Stomach (tissue), 9 donors: ENCODE results near the gene IKZF1. TPM values are rescaled to one million over a fixed set of nuclear protein-coding genes. Genes with fewer than 3 reads are reported as not detected.
A peak's percentile ranks its signal among the peaks of the same experiment; 100 is the strongest.

Experiments used
- DNase-seq, 2 donors: peaks; one replicate each; pipeline versions ENCODE4 v3.0.0 to v3.0.0-alpha.2; 2013 to 2019
- H3K27ac ChIP-seq, 5 donors: fragments of 200-600 bp in 4 of 5; sonication (generic) in 4 of 5; one replicate each; pipeline ENCODE4 v1.5.1; 2013 to 2019; ENCODE audit warnings: mild to moderate bottlenecking in 1 of 5, moderate library complexity in 1 of 5
- H3K27me3 ChIP-seq, 3 donors: fragments of 200-600 bp; sonication (generic); one replicate each; pipeline ENCODE4 v1.5.1; 2017 to 2019; ENCODE audit warnings: mixed run types in 1 of 3
- H3K36me3 ChIP-seq, 4 donors: fragments of 200-600 bp; sonication (generic); 1 replicate in 3 of 4; 2 replicates in 1 of 4; pipeline ENCODE4 v1.5.1; 2016 to 2019
- H3K4me1 ChIP-seq, 4 donors: fragments of 200-600 bp; sonication (generic); one replicate each; pipeline ENCODE4 v1.5.1; 2016 to 2019
- H3K4me3 ChIP-seq, 4 donors: fragments of 200-600 bp; sonication (generic) in 3 of 4; one replicate each; pipeline ENCODE4 v1.5.1; 2016 to 2019; ENCODE audit warnings: mild to moderate bottlenecking in 1 of 4
- H3K9me3 ChIP-seq, 4 donors: fragments of 200-600 bp; sonication (generic); one replicate each; pipeline ENCODE4 v1.5.1; 2016 to 2019
- EP300 ChIP-seq: sonication (generic); formaldehyde crosslinking; IDR thresholded peaks from one replicate; pipeline ENCODE4 v1.6.1; 2017; ENCODE audit warnings: antibody characterized with exemption
- POLR2A ChIP-seq, 4 donors: fragments of 450-650 bp; IDR thresholded peaks; one replicate each; pipeline ENCODE4 v1.6.1; 2016; ENCODE audit warnings: antibody characterized with exemption in 4 of 4, control low read depth in 2 of 4, mild to moderate bottlenecking in 1 of 4, moderate library complexity in 1 of 4
- POLR2AphosphoS5 ChIP-seq, 3 donors: sonication (generic); formaldehyde crosslinking; IDR thresholded peaks; one replicate each; pipeline ENCODE4 v1.6.1; 2016; ENCODE audit warnings: antibody characterized with exemption in 3 of 3
- WGBS, 5 donors: extraction: QIAGEN DNeasy Blood & Tissue Kit in 3 of 5; methylation state at CpG; one replicate each; pipeline versions ENCODE4 v1.1.5 to v1.1.7; 2013 to 2018; 5-methylcytosine and 5-hydroxymethylcytosine counted together
- intact Hi-C: fragments of 100-400 bp; cut with DNase I; formaldehyde crosslinking; loops from one replicate; pipeline ENCODE4 v1.15.1; 2023; ENCODE audit warnings: low total_unique reads
- polyA plus RNA-seq, 3 donors: library from polyadenylated mRNA; stranded (reverse); fragments of 200-250 nt; gene quantifications; one replicate each; pipeline ENCODE4 v1.2.3, GENCODE V29; 2013
- total RNA-seq, 5 donors: library from RNA; depleted of rRNA; stranded (reverse); fragments of >200 nt; gene quantifications; one replicate each; pipeline versions ENCODE4 v1.1.0 to v1.2.3, GENCODE V29; 2014 to 2016
- TF ChIP-seq, protein P1 (sequence below), 7 experiments: fragments of 450-650 bp in 4 of 7; fragments of 200-600 bp in 3 of 7; sonication (generic) in 3 of 7; IDR thresholded peaks; one replicate each; pipeline ENCODE4 v1.5.1; 2016 to 2019; ENCODE audit warnings: antibody characterized with exemption in 7 of 7, control low read depth in 2 of 7, mild to moderate bottlenecking in 1 of 7
- donor health status: healthy with polysubstance abuse.
- donor health status: Bipolar disorder and iron deficiency.
- donor health status: healthy.

IKZF1 gene
- total and polyA plus RNA-seq, 8 donors: 1.5 to 139 (median 9.7) TPM

DNA sequence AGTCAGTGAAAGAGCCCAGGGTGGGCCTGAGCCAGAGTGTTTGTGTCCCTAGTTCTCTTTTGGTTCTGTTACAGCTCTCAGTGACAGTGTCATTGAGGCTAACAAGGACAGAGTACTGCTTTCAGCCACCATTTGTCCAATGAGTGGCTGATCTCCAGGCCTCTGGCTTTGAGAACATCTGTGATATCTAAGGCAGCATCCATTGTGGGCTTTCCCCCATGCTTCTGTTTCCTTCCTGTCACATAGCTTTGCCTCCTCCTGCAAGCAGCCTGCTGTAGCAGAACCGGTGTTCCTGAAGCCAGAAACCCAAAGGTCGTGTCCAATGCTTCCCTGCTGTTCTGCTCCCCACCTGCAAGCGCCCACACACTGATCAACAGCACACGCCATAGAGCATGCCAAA, 68.4 kb downstream of the IKZF1 start:
- intact Hi-C loops: no loop called here
- Histone ChIP-seq H3K27me3 (no peaks in the 10 kb centered on the region), H3K4me1 (peaks cover 0 to 11% (median 3%) of the 10 kb centered on the region in 4 donors), H3K9me3 (peaks cover 0 to 11% (median 3%) of the 10 kb centered on the region in 4 donors), H3K4me3 (no peak overlapping the region), H3K27ac (no peak overlapping the region), H3K36me3 (peaks cover 0 to 11% (median 5%) of the 10 kb centered on the region in 4 donors)
- 48 to 67% (median 49%) methylated on average over 4 of the region's 4 CpGs for WGBS, 5 donors
- TF ChIP-seq, protein P1, sequence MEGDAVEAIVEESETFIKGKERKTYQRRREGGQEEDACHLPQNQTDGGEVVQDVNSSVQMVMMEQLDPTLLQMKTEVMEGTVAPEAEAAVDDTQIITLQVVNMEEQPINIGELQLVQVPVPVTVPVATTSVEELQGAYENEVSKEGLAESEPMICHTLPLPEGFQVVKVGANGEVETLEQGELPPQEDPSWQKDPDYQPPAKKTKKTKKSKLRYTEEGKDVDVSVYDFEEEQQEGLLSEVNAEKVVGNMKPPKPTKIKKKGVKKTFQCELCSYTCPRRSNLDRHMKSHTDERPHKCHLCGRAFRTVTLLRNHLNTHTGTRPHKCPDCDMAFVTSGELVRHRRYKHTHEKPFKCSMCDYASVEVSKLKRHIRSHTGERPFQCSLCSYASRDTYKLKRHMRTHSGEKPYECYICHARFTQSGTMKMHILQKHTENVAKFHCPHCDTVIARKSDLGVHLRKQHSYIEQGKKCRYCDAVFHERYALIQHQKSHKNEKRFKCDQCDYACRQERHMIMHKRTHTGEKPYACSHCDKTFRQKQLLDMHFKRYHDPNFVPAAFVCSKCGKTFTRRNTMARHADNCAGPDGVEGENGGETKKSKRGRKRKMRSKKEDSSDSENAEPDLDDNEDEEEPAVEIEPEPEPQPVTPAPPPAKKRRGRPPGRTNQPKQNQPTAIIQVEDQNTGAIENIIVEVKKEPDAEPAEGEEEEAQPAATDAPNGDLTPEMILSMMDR (IDR thresholded peaks at IDR 0.05): no peak
- TF ChIP-seq POLR2A (IDR thresholded peaks at IDR 0.05): no peak
- TF ChIP-seq EP300: no peak
- no peak for TF ChIP-seq POLR2AphosphoS5 (IDR thresholded peaks at IDR 0.05)
- no peak for DNase-seq

DNA sequence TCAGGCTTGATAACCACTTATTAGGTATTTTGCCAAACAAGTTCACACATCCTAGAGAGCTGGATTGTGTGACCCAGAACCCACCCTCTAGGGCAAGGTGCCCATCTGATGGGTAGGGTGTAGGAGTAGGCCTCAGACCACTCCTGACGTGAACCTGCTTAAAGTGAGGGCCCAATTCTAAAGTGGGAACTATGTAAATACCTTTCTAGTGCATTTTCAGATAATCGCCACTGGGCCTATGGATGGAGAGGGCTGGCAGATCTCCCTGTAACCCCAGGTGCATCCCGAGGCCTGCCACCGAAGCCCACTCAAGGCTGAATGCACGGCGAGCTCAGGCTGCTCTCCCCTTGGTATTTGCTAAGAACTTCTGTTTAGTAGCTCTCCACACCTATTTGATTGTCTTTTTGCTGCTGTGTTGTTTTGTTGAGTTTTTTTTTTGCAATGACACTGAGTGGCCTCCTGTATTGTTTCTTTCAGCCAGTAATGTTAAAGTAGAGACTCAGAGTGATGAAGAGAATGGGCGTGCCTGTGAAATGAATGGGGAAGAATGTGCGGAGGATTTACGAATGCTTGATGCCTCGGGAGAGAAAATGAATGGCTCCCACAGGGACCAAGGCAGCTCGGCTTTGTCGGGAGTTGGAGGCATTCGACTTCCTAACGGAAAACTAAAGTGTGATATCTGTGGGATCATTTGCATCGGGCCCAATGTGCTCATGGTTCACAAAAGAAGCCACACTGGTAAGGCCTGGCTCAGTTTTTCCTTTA, 71.7 kb downstream of the IKZF1 start:
- no peak for DNase-seq
- Histone ChIP-seq H3K4me3 (no peak overlapping the region), H3K27me3 (no peaks in the 10 kb centered on the region), H3K36me3 (peaks cover 0 to 14% (median 6%) of the 10 kb centered on the region in 4 donors), H3K9me3 (no peaks in the 10 kb centered on the region), H3K4me1 (peaks cover 0 to 21% (median 5%) of the 10 kb centered on the region in 4 donors), H3K27ac (no peak overlapping the region)
- intact Hi-C loops: no loop called here
- no peak for TF ChIP-seq POLR2AphosphoS5 (IDR thresholded peaks at IDR 0.05)
- no peak for TF ChIP-seq EP300
- TF ChIP-seq, protein P1 (IDR thresholded peaks at IDR 0.05): no peak
- TF ChIP-seq POLR2A (IDR thresholded peaks at IDR 0.05): no peak
- WGBS, 5 donors: 91 to 96% (median 93%) methylated on average over 15 of the region's 15 CpGs

DNA sequence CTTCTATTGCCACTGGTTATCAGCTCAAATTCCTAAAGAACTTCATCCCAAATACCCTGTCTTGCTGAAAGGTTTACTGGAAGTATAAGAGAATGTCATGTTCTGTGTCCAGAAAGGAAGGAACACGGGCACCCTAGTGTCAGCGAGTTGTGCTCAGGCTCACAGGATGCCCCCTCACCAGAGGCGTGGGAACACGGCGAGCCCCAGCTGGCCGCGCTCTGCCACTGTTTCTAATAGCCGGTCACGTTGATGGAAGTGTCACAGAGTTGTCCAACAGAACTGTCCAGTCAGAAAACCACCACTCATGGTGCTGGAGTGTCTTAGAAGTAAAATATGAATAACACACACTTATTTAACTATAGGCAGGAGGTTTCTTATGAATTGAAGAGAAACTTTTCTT, 72.8 kb downstream of the IKZF1 start:
- peaks cover 0 to 21% (median 5%) of the 10 kb centered on the region in 4 donors for H3K4me1 ChIP-seq
- no peak overlapping the region for H3K4me3 ChIP-seq
- H3K36me3 ChIP-seq: peaks cover 0 to 11% (median 3%) of the 10 kb centered on the region in 4 donors
- H3K27ac ChIP-seq: no peak overlapping the region
- DNase-seq: no peak
- 93 to 95% (median 94%) methylated on average over 9 of the region's 9 CpGs for WGBS, 5 donors
- intact Hi-C loops: no loop called here
- H3K9me3 ChIP-seq: no peaks in the 10 kb centered on the region
- no peaks in the 10 kb centered on the region for H3K27me3 ChIP-seq
- TF ChIP-seq POLR2A (IDR thresholded peaks at IDR 0.05) (no peak), POLR2AphosphoS5 (IDR thresholded peaks at IDR 0.05) (no peak), EP300 (no peak)
- TF ChIP-seq, protein P1 (IDR thresholded peaks at IDR 0.05): no peak

DNA sequence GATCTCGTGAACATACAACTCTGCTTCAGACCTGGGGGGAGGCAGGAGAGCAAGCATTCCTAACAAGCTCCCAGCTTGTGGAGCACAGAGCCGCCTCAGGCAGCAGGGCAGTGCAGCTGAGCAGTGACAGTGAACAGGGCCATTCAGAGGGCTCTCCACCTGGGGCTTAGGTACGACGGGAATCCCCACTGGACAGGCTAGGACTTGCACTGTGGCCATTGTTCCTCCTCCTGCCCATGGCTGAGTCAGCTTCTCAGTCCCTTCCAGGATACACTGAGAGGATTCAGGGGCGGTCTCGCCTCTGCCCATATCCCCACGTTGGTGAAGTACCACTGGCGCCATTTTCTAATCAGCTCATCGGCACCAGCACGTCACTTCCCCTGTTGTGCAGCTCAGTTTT, 74.6 kb downstream of the IKZF1 start:
- H3K9me3 ChIP-seq: no peaks in the 10 kb centered on the region
- WGBS, 5 donors: 43 to 56% (median 50%) methylated on average over 10 of the region's 10 CpGs
- DNase-seq: peak in 1 of 2 donors; percentile 19

More for the DNA sequence above, 74.6 kb downstream of the IKZF1 start:
- Histone ChIP-seq H3K4me3 (no peak overlapping the region), H3K36me3 (peaks cover 0 to 22% (median 9%) of the 10 kb centered on the region in 4 donors), H3K27ac (no peak overlapping the region), H3K27me3 (no peaks in the 10 kb centered on the region), H3K4me1 (peaks cover 0 to 10% (median 3%) of the 10 kb centered on the region in 4 donors)
- TF ChIP-seq, protein P1 (IDR thresholded peaks at IDR 0.05): no peak
- no peak for TF ChIP-seq POLR2AphosphoS5 (IDR thresholded peaks at IDR 0.05)
- no peak for TF ChIP-seq POLR2A (IDR thresholded peaks at IDR 0.05)
- no peak for TF ChIP-seq EP300
- intact Hi-C loops: no loop called here
